HG03175 (cell line): ENCODE measurements around the gene CLEC18C.
"Not testable (repeated sequence)": the region's sequence is repeated elsewhere in the genome, so short reads cannot be mapped to it uniquely, and the experiment has no call there.

Source experiments
- ATAC-seq: cut with Tn5 transposase; IDR thresholded peaks from one replicate; pipeline ENCODE4 v1.9.1; 2021; ENCODE audit warnings: mild to moderate bottlenecking, moderate library complexity; ENCODE audit not compliant: unreplicated experiment

Gene CLEC18C

GRCh38 chr16:70204668-70205405 is 31.2 kb downstream of the CLEC18C start:
- ATAC-seq = not testable (repeated sequence)

- not testable (repeated sequence) for ATAC-seq
Measured at GRCh38 chr16:70206382-70206781, 32.8 kb downstream of the CLEC18C start.

- not testable (repeated sequence) for ATAC-seq
Measured at GRCh38 chr16:70218586-70218985, 45.0 kb downstream of the CLEC18C start.

GRCh38 chr16:70222574-70222973 is 49.0 kb downstream of the CLEC18C start:
- not testable (repeated sequence) for ATAC-seq

GRCh38 chr16:70223216-70223615 is 49.6 kb downstream of the CLEC18C start:
- ATAC-seq = not testable (repeated sequence)

GRCh38 chr16:70223971-70224513 is 50.5 kb downstream of the CLEC18C start:
- ATAC-seq = not testable (repeated sequence)

- not testable (repeated sequence) for ATAC-seq
Measured at GRCh38 chr16:70224645-70225044, 51.1 kb downstream of the CLEC18C start.

GRCh38 chr16:70225430-70225829 is 51.8 kb downstream of the CLEC18C start:
- not testable (repeated sequence) for ATAC-seq

- not testable (repeated sequence) for ATAC-seq
Measured at GRCh38 chr16:70226024-70226423, 52.4 kb downstream of the CLEC18C start.

GRCh38 chr16:70231831-70232230 is 58.2 kb downstream of the CLEC18C start:
- not testable (repeated sequence) for ATAC-seq
